NCI-H1436 treated with DMSO at 0.1 percent for 48 hours (cell line): ENCODE results near the gene TREX2.

Experiments used
- DNase-seq: peaks from one replicate; lab custom pipeline; 2025; lab: John Stamatoyannopoulos, UW

The TREX2 gene

DNA sequence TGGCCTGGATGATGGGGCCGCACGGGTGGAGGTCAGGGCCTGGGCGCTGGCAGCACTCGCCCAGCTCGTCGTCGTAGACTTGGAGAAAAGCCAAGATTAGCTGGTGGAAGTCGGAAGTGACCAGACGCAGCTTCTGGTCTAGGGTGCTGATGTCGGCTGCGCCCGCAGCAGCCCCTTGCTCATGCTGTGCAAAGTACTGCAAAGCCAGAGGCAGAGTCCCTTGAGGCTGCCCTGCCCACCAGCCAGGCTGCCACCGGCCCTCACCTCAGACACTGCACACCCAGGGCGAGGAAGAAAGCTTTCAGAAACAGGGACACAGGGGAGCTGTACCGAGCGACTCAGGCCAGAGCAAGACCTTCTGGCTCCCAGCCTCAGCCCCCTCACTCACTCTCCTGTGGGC lies 9.7 kb upstream of the TREX2 start:
- DNase-seq = no peak

DNA sequence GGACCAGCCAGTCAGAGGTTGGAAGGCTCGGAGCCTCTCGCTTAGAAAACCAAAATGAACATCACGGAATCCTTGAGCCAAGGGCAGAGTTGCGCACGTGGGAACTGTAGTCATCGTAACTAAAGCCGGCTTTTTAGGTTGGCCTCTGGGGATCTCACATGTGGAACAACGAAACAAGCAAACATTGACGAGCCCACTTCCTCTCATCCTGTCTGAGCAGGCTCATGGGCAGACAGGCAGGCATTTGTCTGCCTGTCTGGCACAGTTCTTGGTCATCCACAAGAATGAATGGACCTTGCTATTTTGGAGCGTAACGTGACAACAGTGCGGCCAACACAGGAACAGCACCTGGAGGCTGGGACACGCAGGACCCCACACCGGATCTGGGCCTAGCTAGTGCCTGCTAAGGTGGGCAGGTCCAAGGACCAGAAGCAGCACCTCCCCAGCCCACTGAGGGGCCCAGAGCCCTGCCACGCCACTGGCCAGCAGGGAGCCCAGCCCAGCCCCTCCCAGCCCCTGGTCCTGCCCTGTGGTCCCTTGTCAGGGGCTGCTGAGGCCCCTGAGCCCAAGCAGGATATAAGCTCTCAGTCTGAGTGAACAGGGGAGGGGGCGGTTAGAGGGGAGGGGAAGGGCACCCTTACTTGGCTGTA lies 9.2 kb upstream of the TREX2 start:
- DNase-seq = no peak

DNA sequence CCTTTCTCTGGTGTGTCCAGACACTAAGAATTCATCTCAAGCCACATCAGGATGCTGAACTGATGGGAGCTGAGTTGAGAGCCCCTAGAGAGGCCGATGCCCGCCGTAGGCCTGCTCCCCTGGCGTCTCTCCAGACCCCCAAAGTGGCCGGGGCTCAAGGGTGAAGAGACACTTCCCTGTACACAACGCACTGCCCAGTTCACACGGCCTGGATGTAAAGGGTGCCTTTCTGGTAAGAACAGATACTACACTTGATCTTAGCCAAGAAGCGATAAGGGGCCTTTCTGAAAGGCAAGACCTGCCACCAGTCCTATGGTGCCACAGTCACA lies 5.1 kb upstream of the TREX2 start:
- no peak for DNase-seq

DNA sequence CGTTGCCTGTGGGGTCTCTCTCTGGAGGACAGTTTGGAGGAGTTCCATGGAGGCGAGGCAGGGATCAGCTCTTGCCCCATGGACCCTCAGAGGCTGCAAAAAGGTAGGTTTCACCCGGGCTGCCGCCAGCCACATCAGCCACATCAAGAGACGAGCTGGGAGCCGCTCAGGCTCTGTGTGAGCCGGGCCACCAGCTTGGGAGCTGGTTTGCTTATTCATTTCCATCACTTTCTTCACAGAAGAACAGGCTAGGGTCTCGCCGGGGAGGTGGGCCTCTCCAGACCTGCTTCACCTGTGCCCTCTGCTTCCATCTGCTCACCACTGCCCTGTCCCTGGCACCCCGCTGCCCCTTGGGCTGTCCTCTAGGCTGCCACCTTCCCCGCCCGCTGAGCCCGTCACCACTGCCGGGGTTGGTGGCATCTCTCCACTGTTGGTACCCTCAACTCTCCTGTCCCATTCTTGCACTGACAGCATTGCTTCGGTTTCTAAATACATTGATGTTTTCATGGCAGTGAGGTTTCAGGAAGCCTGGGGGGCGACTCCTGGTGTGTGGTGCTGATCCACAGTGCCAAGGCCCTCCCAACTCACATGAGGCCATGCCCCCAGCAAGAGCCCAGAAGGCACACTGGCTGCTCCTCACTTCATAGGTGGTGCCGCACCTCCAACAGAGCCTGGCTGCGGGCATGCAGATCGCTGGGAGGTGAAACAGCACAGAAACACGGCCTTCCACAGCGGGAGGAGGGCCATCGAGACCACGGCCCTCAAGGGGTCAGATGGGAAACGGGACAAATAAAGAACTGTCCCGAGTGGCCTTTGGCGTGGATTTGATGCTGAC lies 4.5 kb upstream of the TREX2 start:
- DNase-seq = no peak

DNA sequence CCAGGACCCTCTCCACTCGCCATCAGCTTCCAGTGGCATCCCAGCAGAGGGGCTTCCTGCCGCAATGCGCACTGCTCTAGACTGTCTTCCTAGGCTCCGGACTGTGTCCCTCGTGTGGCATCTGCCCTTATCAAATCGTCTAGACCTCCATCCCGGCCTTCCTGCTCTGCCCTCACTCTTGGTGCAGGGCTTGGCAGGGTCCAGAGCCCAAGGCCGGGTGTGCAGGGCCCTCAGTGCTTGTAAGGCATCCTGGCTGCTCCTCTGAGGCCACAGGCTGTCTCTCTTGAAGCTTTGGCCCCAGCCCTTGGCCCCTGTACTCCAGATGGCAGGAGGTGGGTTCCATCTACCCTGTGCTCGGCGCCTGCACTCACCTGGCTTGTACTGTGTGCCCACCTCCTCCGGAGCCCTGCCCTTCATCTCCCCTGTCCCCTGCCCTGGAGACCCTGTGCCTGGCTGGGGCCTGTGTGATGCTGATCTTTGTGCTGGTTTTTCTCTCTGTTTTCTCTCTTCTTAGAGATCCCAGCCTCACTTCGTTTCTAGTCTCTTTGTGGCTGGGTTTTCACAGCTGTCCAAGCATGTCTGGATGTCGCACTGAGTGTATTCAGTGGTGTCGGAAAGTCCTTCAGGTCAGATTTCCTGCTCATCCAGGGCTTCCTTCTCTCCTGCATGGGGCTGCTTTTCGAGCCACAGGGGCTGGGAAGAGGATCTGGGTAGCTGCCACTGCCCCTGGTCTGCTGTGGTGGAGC lies 3.7 kb upstream of the TREX2 start:
- DNase-seq = no peak

DNA sequence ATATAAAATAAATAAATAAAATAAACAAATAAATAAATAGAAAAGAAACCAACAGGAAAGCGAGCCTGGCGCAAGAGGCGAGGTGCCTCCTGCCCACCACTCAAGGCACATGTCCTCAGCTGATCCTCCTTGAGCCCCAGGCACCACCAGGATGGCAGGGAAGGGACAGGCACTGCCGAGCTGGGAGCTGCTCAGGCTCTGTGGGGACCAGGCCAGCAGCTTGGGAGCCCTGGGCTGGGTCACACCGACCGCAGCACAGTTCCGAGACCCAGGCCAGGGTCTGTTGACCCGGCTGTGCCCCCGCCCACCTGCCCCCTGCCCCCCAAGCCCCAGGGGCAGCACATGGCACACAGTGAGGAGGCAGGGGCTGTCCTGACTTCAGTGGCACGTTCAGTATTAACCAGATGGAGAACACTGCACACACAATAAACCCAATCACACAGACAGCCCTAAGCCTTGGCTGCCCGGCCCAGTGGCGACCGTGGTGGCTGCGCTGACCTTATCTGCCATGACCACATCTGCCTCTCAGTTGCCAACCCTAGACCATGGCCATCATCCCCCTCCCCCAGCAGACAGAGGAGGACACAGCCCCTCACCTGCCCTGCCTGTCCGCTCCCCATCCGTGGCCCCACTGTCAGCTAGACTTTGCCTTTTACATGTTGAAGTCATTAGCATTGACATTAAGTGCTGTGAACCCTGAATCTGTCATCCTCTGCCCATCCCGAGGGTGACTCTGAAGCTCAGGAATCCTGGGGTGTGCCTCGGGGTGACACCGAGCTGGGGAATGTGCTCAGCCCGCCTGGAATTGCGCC lies 2.9 kb upstream of the TREX2 start:
- no peak for DNase-seq

DNA sequence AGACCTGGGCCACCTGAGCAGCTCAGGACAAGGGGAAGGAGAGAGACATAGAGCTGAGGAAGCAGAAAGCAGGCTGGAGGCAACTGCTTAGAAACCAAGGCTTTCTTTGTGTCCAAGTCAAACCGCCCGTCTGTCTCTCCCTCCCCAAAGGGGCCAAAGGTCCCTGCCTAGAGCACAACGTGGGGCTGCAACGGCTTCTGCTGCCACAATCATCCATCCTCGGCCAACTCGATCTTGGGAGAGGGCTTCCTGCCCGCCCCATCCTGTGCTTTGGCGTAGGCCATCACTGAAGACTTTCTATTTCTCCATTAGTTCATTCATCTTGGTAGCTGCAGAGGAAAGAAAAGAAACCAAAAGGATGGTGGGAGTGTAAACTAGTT lies 1.7 kb upstream of the TREX2 start:
- DNase-seq = no peak

DNA sequence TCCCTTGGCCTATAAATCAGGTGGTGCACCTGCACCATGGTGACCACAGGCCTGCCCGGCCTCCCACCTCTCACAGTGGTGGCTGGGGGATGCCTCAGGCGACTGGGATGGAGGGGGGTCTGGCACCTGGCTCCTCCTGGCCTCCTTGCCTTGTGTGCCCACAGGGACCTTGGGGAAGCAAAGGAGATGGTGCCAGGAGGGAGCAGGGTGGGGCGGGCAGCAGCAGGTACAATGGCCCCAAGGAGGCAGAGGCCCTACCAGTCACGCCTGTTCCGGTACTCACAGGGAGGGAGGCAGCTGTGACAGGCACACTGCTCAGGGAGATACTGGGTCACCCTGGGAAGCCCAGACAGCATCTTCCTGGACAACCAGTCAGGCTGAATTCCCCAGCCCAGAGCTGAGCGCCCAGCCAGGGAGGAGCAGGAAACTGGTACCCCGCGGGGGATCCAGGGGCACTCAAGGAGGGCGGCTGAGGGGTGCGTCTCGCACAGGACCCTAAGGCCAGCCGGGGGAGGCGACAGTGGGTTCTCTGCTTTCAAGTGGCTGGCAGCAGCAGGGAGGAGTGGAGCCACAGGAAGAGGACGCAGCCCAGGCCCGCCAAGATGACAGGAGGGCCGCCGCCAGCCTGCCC lies 1.2 kb upstream of the TREX2 start:
- DNase-seq = no peak

DNA sequence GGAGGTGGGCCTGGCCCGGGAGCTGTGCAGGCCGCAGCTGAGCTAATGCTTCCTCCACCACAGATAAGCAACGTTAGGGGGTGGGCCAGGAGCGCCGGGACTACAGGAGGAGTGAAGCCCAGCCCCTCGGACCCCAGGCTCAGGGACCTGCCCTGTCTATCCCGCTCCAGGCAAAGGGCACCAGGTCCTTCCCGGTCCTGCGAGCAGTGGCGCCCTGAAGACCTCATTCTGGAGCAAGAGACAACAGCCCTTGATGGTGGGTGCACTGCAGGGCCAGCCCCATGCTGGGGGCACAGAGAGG lies 730 bp upstream of the TREX2 start:
- DNase-seq = no peak

DNA sequence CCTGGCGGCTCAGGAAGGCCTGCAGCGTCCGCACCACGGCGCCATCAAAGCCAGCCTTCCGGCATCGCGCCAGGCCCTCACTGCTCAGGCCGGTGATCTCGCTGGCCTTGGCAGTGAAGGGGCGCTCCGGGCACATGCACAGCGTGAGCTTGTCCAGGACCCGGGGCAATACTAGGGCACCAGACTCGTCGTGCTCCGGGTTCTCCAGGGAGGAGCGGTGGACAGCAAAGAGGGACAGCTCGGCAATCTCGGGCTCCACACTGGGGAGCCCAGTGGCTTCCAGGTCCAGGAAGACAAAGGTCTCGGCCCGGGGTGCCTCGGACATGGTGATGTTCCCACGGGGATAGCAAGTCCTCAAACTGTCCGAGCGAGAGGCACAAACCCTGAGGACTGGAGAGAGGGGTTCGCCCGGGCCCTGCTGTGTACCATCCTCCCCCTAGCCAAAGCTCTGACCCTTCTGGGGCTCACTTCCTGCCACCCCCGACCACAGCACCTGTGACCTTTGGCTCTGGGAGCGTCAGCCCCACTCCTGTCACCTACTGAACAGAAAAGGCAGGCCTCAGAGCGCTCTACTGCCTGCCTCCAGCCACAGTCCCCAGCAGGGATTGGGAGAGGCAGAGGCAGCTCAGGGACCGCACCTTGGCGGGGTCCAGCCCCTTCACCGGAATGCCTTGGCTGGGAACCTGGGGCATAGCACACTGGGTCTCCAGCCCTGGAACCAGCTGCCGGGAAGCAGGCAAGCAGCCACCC lies 575 bp downstream of the TREX2 start:
- DNase-seq = no peak

DNA sequence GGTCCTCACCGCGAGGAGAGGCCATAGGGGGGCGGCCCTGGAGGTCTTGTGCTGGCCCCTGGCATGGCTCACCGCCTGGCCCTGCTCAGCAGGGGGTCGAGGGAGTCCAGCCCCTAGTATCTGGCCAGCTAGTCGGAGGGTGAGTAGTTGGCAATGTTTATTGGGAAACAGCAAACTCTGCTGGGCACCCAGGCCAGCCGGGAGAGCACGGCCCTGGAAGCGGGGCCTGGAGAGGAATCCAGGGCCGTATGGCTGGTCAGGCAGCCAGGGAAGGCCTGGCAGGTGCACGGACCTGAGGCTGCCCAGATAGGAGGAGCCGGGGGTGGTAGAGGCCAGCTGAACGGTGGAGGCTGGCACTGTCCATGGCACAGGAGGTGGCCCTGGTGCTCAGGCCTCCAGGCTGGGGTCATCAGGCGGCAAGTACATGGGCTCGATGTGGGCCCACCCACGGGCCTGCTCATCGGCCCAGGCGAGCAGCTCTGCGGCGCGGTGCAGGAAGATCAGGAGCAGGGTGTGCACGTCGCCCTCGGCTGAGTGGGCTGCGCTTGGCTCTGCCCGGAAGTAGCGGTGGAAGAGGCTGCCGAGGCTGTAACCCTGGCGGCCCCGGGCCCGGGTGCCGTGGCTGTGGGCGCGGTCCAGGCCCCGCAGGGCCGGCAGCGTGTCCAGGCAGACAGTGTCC lies 1.4 kb downstream of the TREX2 start:
- no peak for DNase-seq

DNA sequence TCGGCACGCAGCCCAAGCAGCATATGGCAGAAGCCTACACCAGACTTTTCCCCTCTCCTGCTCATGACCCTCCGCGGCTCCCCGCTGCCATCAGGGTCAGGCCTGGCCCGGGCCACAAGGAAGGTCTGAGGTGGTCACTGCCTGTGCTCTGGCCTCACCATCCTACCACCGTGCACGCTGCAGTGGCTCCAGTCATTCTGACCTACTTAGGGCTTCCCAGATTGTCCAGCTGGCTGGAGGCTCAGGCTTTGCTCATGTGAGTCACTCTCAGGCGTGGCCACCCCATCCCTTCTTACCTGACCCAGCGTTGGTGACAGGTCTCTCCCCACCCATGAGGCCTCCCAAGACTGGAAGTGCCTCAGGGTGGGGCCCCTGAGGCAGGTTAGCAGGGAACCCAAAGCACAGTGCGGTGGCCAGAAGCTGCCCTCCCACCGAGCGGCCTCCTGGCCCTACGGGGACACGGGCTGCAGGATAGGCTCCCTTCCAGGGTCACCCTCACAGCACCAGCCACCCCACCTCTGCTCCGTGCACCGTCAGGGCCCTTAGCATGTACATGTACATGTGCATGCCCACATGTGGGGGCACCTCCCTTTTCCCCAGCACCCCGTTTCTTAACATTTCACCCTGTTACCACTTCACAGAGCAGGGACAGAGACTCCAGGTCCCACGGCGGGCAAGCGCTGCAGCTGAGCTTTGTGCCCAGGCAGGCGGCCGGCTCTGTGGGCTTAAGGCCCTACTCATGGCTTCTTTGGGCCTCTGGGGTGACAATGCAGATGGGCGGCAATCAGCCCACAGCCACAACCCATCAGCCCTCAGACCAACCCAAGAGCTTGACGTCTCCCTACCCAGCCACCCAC lies 2.2 kb downstream of the TREX2 start:
- DNase-seq = no peak

DNA sequence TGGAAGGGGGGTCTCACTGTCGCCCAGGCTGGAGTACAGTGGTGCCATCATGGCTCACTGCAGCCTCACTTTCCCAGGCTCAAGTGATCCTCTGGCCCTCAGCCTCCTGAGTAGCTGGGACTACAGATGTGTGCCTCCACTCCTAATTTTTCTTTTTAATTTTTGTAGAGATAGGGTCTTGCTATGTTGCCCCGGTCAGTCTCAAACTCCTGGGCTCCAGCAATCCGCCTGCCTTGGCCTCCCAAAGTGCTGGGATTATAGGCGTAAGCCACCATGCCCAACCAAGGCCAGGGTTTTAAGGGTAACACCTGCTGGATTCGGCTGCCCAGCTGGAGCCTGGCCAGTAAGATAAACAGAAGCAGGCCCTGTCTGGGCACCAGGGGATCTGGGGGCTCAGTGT lies 3.4 kb downstream of the TREX2 start:
- DNase-seq = no peak

DNA sequence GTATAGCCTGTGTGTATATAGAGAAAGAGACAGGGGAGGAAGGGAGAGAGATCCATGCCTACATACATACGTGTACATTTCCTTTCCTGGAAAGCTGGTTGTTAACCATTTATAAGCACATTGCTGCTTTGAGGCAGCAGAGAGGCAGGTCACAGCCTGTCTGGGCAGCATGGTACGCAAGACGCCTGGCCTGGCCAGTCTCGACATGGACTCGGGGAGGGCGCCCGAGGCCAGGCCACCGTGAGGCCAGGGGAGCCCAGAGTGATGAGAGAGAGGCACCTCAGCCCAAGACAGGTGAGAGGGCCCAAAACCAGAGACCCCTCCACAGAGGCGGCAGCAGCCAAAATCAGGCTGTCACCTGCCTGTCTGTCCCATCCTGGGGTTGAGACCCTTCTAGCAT lies 3.9 kb downstream of the TREX2 start:
- DNase-seq = no peak

DNA sequence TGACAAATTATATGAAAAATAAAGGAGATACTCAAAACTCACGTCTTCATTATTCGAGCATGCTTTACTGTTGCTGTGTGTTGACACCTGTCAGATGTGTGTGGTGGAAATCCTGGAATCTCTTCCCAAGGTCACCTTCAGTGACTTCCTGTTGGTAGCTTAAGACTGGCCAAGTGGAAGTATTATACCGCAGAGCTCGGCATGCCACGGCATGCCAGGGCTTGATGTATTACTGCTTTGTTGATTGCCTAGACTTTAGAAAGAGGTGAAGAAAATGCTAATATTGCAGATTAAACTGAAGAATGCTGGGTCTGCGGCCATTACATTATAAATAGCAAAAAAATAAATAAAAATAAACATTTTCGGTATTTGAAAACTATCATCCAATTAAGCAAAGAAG lies 4.6 kb downstream of the TREX2 start:
- no peak for DNase-seq

DNA sequence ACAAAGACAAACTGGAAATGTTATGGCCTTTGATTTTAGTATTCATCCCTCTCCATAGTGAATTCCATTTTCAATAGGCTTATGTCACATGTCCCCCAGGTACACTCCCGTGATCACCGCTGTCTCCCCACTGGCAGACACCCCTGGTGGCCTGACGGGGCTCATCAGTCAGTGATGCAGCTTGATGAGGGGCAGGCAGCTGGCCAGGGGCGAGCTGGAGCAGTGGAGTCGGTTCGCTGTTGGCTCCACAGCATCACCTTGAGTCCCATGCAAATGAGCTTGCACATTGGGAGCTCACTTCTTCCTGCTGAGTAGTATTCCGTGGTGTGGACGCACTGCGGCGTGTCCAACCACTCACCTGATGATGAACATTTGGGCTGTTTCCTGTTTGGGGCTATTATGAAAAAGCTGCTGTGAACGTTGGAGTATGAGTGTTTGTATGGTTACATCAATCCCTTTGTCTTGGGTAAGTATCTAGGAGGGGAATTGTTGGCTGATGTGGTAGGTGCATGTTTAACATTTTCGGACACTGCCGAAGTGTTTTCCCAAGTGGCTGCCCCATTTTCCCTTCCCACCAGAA lies 5.2 kb downstream of the TREX2 start:
- no peak for DNase-seq

DNA sequence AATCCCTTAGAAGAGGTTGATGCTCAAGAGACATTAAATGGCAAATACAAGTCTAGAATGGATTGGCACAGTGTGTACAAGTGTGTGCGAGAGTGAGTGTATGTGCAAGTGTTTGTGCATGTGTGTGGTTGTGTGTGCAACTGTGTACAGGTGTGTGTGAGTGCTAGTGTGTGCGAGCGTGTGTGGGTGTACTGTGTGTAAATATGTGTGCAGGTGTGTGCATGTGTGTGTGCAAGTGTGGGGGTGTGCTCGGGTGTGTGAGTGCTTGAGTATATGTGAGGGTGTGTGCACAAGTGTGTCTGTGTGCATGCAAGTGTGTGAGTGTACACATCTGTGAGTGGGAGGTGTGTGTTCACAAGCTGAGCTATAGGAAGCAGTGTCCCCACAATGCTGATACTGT lies 5.9 kb downstream of the TREX2 start:
- no peak for DNase-seq

DNA sequence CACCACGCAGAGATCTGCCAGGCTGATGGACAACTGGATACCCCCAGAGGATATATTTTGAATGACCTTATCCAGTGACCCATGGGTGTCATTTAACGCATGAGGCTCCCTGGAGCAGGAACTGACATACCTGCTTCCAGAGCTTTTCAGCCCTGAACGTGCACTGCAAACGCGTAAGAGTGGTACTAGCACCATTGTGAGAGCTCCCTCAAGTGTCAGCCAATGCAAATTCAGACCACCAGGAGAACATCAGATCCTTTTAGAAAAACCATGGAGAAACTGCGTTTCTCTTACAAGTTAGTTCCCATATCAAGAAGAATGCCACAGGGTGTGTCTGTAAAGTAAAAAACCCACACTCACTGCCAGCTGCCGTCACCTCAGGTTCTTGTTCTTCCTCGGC lies 7.3 kb downstream of the TREX2 start:
- DNase-seq = no peak

DNA sequence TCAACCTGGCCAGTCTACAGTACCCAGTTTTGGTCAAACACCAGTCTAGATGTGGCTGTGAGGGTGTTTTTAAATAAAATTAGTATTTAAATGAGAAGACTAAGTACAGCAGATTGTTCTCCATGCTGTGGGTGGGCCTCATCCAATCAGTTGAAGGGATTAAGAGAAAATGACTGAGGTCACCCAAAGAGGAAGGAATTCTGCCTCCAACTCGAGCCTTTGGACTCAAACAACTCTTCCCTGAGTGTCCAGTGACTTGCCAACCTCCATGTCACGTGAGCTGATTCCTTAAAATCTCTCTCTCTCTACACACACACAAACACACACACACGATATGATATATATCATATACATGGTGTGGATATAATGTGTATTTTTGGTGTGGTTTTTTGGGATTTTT lies 10.0 kb downstream of the TREX2 start:
- DNase-seq = no peak

DNA sequence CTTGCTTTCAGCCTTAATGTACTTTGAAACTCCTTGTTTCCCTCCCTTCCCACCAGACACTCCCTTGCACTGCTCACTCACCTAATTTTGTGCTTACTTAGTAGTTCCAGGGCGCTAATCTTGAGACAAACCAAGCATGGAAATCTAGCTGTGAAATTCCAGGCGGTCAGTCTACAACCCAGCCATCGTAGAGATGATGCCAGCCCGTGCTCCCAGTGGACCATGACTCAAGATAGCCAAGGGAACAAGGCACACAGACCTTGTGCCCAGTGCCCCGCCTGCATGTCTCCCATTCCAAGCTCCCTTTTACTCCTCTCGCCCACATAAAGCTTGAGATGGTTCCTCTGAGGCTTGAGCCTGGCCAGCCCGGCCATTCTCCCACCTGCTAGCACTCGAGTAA lies 11.1 kb downstream of the TREX2 start:
- no peak for DNase-seq
